ENCODE data around the gene BRINP3. TPM values are rescaled to one million over a fixed set of nuclear protein-coding genes. Genes with fewer than 3 reads are reported as not detected.

Gene BRINP3
- total RNA-seq, 2 donors from 2014 or later = not detected

- no peaks in the 10 kb centered on the region for H3K36me3 Mint-ChIP-seq (ENCODE audit: low read depth)
- no peak for DNase-seq
- Histone ChIP-seq H3K4me3 (ENCODE audit: low read length) (no peak overlapping the region), H3K36me3 (ENCODE audit: control insufficient read depth, insufficient read depth, low read length) (no peaks in the 10 kb centered on the region), H3K27ac (ENCODE audit: low read depth, low read length) (no peak overlapping the region), H3K9ac (ENCODE audit: extremely low read depth, low read length, poor library complexity, severe bottlenecking) (no peak overlapping the region), H3K27me3 (ENCODE audit: control insufficient read depth, insufficient read depth, low read length, poor library complexity, severe bottlenecking) (no peaks in the 10 kb centered on the region), H3K4me1 (ENCODE audit: control insufficient read depth, insufficient read depth, low read length) (peaks cover 5% of the 10 kb centered on the region), H3K9me3 (ENCODE audit: control insufficient read depth, low read length) (no peaks in the 10 kb centered on the region)
- H3K27me3 Mint-ChIP-seq (ENCODE audit: insufficient read depth) = no peaks in the 10 kb centered on the region
- TF ChIP-seq, protein P1, sequence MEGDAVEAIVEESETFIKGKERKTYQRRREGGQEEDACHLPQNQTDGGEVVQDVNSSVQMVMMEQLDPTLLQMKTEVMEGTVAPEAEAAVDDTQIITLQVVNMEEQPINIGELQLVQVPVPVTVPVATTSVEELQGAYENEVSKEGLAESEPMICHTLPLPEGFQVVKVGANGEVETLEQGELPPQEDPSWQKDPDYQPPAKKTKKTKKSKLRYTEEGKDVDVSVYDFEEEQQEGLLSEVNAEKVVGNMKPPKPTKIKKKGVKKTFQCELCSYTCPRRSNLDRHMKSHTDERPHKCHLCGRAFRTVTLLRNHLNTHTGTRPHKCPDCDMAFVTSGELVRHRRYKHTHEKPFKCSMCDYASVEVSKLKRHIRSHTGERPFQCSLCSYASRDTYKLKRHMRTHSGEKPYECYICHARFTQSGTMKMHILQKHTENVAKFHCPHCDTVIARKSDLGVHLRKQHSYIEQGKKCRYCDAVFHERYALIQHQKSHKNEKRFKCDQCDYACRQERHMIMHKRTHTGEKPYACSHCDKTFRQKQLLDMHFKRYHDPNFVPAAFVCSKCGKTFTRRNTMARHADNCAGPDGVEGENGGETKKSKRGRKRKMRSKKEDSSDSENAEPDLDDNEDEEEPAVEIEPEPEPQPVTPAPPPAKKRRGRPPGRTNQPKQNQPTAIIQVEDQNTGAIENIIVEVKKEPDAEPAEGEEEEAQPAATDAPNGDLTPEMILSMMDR (conservative IDR thresholded peaks at IDR 0.05) = no peak
- WGBS, 2 experiments (ENCODE audit: insufficient coverage in 1 of 2, insufficient read length in 1 of 2) = 96% methylated on average over 2 of the region's 2 CpGs; no CpG with 5 or more reads in 1 of the 2 experiments
- H3K4me1 Mint-ChIP-seq = peaks cover 13% of the 10 kb centered on the region
- no peak overlapping the region for H3K27ac Mint-ChIP-seq
- H3K4me3 Mint-ChIP-seq = no peak overlapping the region
- no peaks in the 10 kb centered on the region for H3K9me3 Mint-ChIP-seq
These were observed 298.8 kb downstream of the BRINP3 start for GRCh38 chr1:190178827-190179226.

- WGBS, 2 experiments (ENCODE audit: insufficient coverage in 1 of 2, insufficient read length in 1 of 2) = 89 to 100% methylated on average over 1 to 2 of the region's 2 CpGs
- Histone ChIP-seq H3K4me3 (ENCODE audit: low read length) (no peak overlapping the region), H3K27me3 (ENCODE audit: control insufficient read depth, insufficient read depth, low read length, poor library complexity, severe bottlenecking) (no peaks in the 10 kb centered on the region), H3K27ac (ENCODE audit: low read depth, low read length) (no peak overlapping the region), H3K4me1 (ENCODE audit: control insufficient read depth, insufficient read depth, low read length) (peaks cover 1% of the 10 kb centered on the region), H3K9me3 (ENCODE audit: control insufficient read depth, low read length) (no peaks in the 10 kb centered on the region), H3K36me3 (ENCODE audit: control insufficient read depth, insufficient read depth, low read length) (no peaks in the 10 kb centered on the region), H3K9ac (ENCODE audit: extremely low read depth, low read length, poor library complexity, severe bottlenecking) (no peak overlapping the region)
- Mint-ChIP-seq H3K27me3 (ENCODE audit: insufficient read depth) (no peaks in the 10 kb centered on the region), H3K27ac (no peak overlapping the region), H3K36me3 (ENCODE audit: low read depth) (no peaks in the 10 kb centered on the region), H3K4me1 (peaks cover 3% of the 10 kb centered on the region), H3K9me3 (no peaks in the 10 kb centered on the region), H3K4me3 (no peak overlapping the region)
- TF ChIP-seq, protein P1 (conservative IDR thresholded peaks at IDR 0.05) = no peak
- DNase-seq = no peak
These were observed 300.1 kb downstream of the BRINP3 start for GRCh38 chr1:190177555-190177954.

GRCh38 chr1:190176776-190177175, 300.9 kb downstream of the BRINP3 start:
- H3K9me3 ChIP-seq (ENCODE audit: control insufficient read depth, low read length) = no peaks in the 10 kb centered on the region
- no peak overlapping the region for H3K4me3 Mint-ChIP-seq
- H3K36me3 Mint-ChIP-seq (ENCODE audit: low read depth) = no peaks in the 10 kb centered on the region
- no peaks in the 10 kb centered on the region for H3K4me1 ChIP-seq (ENCODE audit: control insufficient read depth, insufficient read depth, low read length)
- no peak overlapping the region for H3K27ac Mint-ChIP-seq
- H3K9me3 Mint-ChIP-seq = no peaks in the 10 kb centered on the region
- no peaks in the 10 kb centered on the region for H3K4me1 Mint-ChIP-seq
- H3K27me3 Mint-ChIP-seq (ENCODE audit: insufficient read depth) = no peaks in the 10 kb centered on the region
- no peaks in the 10 kb centered on the region for H3K36me3 ChIP-seq (ENCODE audit: control insufficient read depth, insufficient read depth, low read length)
- H3K27me3 ChIP-seq (ENCODE audit: control insufficient read depth, insufficient read depth, low read length, poor library complexity, severe bottlenecking) = no peaks in the 10 kb centered on the region
- H3K4me3 ChIP-seq (ENCODE audit: low read length) = no peak overlapping the region
- TF ChIP-seq, protein P1 (conservative IDR thresholded peaks at IDR 0.05) = no peak
- H3K27ac ChIP-seq (ENCODE audit: low read depth, low read length) = no peak overlapping the region
- no peak for DNase-seq
- no peak overlapping the region for H3K9ac ChIP-seq (ENCODE audit: extremely low read depth, low read length, poor library complexity, severe bottlenecking)
